GM18873 (cell line): ENCODE measurements around the gene ADGRB2.

Source experiments
- ATAC-seq: cut with Tn5 transposase; IDR thresholded peaks from one replicate; pipeline ENCODE4 v1.9.1; 2021; ENCODE audit warnings: mild to moderate bottlenecking, moderate library complexity, moderate number of reproducible peaks; ENCODE audit not compliant: unreplicated experiment, low FRiP score

Gene ADGRB2

DNA sequence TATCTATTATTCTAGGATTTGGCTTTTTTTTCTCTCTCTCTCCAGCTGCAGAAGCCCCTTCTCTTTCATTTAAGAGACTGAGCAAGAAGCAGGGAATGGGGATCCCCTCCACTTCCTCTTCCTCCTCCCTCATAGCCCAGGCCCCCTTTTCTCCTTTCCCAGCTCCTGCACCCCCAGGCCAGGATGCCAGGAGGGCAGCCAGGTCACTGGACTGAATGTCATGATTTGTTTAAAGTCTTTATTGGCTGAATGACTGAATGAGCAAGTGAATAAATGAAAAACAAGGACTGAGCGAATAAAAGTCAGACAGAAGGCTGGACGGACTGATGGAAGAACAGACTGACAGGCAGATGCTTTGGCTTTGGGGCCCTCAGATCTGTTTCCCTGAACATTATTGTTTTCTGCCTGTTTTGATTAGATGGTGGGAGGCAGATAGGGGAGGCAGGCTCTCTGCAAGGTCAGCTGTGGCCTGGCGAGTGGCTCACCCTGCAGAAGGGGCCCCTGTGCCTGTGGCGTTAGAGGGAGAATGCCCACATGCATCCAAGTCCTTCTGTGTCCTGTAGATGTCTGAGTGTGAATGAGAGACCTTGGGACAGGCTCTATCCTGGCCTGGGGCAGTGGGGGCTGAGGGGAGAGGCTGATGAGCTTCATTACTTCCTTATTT is 20.3 kb upstream of the ADGRB2 start:
- ATAC-seq = no peak

DNA sequence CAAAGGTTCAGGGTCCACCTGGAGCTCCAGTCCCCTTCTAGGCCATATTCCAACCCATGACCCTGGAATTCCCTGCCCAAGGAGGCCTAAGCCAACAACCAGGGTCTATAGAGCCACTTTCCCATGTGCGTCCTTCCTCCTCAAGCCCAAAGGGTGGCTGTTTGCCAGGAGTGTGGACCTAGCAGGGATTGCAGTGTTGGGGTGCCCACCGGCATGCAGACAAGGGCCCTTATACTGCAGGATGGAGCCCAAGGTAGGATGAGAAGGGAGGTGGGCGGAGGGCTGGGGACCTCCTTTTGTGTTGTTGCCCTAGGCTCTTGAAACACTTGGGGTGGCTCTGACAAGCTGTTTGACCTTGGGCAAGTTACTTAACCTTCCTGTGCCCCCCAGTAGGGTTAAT is 19.7 kb upstream of the ADGRB2 start:
- ATAC-seq = no peak

- ATAC-seq = no peak
These were observed 18.6 kb upstream of the ADGRB2 start for GRCh38 chr1:31782421-31783410.

DNA sequence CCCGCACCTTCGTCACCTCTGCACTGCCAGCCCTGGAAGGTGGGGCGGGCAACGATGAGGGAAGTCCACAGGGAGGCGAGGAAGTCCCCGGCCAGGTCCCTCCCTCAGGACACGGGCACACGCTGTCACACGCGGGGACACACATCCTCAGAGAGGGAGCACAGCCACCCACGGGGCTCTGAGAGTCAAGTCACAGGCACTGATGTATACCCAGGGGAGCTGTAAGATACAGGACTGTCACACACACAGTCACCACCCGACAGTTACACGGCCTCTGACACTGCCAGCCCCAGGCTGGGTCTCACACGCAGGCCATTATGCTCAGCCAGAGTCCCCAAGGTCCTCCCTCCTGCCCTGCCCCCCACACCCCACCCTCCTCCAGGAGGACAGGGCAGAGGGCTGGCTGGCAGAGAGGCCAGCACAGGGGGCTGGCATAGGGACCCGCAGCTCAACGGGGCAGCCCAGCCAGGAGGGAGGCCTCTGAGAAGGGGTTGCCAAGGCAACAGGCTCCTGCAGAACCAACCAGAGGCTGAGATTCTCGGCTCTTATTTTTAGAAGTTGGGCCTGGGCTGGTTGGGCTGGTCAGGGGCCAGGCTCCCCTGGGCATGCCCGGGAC is 17.7 kb upstream of the ADGRB2 start:
- no peak for ATAC-seq

DNA sequence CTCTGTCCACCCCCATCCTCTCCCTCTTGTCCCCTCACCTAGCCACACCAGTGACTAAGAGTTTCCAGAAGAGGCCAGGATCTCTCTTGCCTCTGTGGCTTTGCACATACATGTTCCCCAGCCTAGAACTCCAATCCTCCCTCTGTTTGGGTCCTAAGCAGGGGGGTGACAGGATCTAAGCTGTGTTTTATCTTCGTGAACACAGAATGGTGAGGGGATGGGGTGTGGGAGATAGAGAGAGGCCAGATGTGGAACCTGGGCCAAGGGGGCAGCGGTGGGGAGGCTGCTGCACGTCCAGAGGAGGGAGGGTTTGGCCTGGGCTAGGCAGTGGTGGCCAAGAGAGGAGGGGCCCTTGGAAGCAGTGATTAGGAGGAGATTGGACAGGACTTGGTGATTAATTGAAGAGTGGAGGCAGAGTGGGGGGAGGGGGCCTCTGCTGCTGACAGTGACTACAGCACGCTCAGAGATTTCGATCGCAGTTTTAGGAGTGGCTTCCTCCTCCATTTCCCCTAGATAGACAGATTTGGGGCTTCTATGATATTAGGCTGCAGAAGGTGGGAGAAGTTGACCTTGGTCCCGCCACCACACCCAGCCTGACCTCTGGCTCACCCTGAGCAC is 17.1 kb upstream of the ADGRB2 start:
- no peak for ATAC-seq

- ATAC-seq = no peak
These were observed 16.5 kb upstream of the ADGRB2 start for GRCh38 chr1:31780632-31781031.

DNA sequence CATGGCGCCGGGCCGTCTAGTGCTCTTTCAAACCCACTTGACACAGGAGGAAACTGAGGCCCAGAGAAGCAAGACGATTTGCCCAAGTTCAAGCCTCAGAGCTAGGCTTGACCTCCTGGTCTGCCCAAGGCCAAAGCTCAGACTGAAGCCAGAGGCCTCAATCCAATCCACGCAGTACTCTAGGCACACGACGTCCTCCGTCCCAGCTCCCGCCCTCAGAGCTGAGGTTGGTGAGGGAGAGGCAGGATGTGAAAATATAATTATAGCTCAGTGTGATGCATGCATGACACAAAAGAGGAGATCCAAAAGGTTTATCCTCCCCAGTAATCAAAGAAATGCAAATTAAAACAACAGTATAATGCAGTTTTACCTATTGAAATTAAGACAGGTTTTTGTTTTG is 15.5 kb upstream of the ADGRB2 start:
- ATAC-seq = no peak

GRCh38 chr1:31778763-31779488 is 14.8 kb upstream of the ADGRB2 start:
- no peak for ATAC-seq

GRCh38 chr1:31776516-31776915 is 12.4 kb upstream of the ADGRB2 start:
- no peak for ATAC-seq

GRCh38 chr1:31776032-31776431 is 11.9 kb upstream of the ADGRB2 start:
- no peak for ATAC-seq

DNA sequence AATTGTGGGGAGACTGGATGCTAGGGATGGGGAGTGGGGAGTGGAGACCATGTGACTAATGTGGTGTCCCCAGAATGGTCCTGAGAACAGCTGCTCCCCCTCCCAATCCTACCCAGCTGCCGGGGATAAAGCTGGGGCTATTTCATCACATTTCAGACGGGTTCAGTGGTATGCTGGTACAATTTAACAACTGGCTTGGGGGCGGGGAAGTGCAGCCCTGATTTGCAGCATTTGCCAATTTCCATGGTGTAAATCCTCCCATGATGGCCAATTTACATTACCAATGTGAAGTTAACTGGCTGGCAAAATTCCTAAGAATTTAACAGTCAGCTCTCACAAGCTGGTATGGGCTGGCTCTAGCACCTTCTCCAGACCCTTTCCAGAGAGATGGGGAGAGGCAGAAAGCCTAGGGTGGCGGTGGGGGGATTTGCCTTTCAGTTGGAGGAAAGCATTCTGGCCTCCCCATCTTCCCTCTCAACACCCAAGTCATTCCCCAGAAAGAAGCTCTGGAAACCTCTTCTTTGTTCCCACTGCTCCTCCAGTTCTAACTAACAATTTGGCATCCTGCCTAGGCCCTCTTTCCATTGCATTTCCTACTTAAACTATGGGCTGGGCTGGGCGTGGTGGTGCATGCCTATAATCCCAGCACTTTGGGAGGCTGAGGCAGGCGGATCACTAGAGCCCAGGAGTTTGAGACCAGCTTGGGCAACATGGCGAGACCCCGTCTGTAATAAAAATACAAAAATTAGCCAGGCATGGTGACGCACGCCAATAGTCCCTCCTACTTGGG is 11.3 kb upstream of the ADGRB2 start:
- no peak for ATAC-seq

DNA sequence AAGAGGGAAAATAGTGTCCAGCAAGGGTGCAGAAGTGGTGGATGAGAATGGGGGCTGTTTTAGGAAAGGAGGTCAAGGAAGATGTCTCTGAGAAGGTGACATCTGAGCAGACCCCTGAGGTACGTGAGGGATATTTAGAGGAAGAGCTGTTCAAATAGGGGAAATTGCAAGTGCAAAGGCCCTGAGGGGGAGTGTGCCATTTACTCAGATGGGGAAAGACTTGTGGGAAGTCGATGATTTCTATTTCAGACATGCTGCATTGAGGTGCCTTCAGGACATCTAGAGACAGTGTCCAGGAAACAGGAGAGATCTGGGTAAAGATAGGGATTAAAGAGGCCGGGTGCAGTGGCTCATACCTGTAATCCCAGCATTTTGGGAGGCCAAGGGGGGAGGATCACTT is 10.4 kb upstream of the ADGRB2 start:
- no peak for ATAC-seq

DNA sequence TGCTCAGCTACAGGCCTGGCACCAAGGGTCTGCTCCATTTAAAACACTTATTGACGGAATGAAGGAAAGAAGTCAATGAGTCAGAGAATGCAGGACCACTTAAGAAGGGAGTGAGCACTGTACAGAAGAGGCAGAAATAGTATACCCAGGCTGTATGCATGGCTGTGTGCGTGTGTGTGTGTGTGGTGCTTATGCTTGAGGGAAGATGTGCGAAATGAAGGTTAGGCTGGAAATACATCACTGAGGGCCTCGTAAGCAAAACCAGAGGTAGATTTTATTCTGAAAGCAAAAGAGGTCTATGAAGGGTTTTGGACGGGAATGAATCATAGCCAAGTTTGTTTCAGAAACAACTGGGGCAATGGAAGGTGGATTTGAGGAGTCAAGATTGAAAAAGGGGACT is 9.7 kb upstream of the ADGRB2 start:
- no peak for ATAC-seq

- ATAC-seq = no peak
These were observed 8.6 kb upstream of the ADGRB2 start for GRCh38 chr1:31772669-31773248.

DNA sequence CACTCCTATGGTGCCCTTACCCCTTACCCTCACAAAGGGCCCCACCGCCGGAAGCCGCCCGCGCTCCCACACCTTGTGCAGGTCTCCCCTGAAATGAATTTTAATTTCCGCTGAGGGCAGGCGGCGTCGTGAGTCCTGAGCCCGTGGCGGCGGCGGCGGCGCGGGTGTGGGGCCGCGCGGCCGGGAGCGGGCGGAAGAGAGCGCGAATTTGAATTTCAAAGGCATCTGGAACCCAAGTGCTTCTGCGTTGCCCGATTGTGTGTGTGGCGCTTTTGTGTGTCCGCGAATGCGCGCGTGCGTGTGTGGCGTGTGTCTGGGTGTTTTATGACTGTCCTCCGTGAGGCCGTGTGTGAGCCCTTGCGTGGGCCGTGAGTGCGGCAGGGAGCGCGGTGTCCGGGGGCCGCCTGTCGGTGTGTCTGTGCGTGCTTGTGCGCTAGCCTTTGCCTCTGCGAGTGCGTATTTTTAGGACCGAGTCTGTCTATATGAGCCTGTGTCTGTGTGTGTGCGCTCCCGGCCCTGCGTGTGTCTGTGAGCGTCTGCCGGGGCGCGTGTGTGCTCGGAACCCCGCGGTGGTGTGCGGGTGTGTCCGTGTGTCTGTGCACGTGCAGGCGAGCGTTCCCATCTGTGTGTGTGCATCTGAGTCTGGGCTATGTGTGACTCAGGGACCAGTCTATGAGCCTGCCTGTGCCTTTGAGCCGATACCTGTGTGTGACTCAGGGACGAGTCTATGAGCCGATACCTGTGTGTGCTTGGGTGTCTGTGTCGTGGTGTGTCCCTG is 7.9 kb upstream of the ADGRB2 start:
- ATAC-seq = no peak

DNA sequence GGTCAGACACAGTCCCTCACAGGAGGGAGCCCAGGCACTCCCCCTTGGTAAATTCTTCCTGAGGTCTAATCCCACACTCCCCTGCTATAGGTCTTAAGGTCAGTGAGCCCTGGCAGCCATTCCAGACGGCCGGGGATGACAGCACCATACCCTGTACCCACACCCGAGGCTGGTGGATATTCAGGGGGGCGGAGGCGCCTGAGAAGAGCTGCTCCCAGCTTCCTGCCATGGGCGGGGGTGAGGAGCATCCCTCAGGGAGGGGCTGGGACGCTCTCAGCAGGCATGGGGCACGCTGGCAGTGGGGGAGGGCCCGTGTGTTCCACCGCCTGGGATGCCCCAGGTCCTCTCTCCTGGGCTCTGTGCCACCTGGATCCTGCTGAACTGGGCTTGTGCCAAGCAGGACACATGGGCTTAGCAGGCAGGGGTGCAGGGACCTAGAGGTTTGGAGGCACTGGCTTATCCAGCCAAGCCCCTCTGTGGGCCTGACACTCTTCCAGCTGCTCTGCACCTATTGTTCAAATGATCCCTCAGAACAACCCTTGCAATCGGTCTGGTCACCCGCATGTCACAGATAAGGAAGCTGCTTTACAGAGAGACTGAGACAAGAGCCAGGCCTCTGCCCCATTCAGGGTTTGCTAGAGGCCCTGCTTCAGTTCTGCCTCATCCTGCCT is 5.7 kb upstream of the ADGRB2 start:
- ATAC-seq = no peak

GRCh38 chr1:31768939-31769704 is 5.0 kb upstream of the ADGRB2 start:
- ATAC-seq = no peak
